Suprapubic skin (tissue), 4 donors: ENCODE results near the gene IDH3B.

Experiments used
- EP300 ChIP-seq: sonication (generic); formaldehyde crosslinking; IDR thresholded peaks from one replicate; pipeline ENCODE4 v1.6.1; 2017; ENCODE audit warnings: antibody characterized with exemption
- POLR2A ChIP-seq, 2 donors: fragments of 450-650 bp; IDR thresholded peaks; one replicate each; pipeline ENCODE4 v1.6.1; 2017; ENCODE audit warnings: antibody characterized with exemption in 2 of 2, mild to moderate bottlenecking in 2 of 2, moderate library complexity in 2 of 2
- POLR2AphosphoS5 ChIP-seq, 3 donors: sonication (generic); formaldehyde crosslinking; IDR thresholded peaks; one replicate each; pipeline ENCODE4 v1.6.1; 2017; ENCODE audit warnings: antibody characterized with exemption in 3 of 3
- TF ChIP-seq, protein P1 (sequence below), 2 donors: fragments of 200-600 bp in 1 of 2; fragments of 450-650 bp in 1 of 2; sonication (generic) in 1 of 2; IDR thresholded peaks; one replicate each; pipeline ENCODE4 v1.5.1; 2016 to 2019; ENCODE audit warnings: antibody characterized with exemption in 2 of 2, mild to moderate bottlenecking in 1 of 2, moderate library complexity in 1 of 2

DNA sequence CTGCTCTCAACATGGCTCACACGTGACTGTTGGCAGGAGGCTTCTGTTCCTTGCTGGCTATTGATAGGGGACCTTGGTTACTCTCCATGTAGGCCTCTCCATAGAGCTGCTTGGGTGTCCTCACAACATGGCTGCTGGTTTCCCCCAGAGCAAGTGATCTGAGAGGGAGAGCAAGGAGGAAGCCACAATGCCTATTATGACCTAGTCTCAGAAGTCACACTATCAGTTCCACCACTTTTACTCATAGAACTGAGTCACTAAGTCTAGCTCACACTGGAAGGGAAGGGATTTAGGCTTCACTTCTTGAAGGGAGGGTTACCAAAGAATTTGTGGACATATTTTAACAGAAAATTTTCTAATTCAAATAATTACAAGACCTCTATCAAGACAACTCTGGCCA, 20.3 kb downstream of the IDH3B start:
- no peak for TF ChIP-seq POLR2AphosphoS5 (IDR thresholded peaks at IDR 0.05)
- TF ChIP-seq, protein P1, sequence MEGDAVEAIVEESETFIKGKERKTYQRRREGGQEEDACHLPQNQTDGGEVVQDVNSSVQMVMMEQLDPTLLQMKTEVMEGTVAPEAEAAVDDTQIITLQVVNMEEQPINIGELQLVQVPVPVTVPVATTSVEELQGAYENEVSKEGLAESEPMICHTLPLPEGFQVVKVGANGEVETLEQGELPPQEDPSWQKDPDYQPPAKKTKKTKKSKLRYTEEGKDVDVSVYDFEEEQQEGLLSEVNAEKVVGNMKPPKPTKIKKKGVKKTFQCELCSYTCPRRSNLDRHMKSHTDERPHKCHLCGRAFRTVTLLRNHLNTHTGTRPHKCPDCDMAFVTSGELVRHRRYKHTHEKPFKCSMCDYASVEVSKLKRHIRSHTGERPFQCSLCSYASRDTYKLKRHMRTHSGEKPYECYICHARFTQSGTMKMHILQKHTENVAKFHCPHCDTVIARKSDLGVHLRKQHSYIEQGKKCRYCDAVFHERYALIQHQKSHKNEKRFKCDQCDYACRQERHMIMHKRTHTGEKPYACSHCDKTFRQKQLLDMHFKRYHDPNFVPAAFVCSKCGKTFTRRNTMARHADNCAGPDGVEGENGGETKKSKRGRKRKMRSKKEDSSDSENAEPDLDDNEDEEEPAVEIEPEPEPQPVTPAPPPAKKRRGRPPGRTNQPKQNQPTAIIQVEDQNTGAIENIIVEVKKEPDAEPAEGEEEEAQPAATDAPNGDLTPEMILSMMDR (IDR thresholded peaks at IDR 0.05): no peak
- TF ChIP-seq POLR2A (IDR thresholded peaks at IDR 0.05): no peak
- TF ChIP-seq EP300: no peak
